ENCODE data around the gene MYO18A.
"Not testable (repeated sequence)": the region's sequence is repeated elsewhere in the genome, so short reads cannot be mapped to it uniquely, and the experiment has no call there.

Gene MYO18A

GRCh38 chr17:29147228-29147627, 33.0 kb downstream of the MYO18A start:
- DNase-seq (ENCODE audit: low spot score) = not testable (repeated sequence)

- no peak for DNase-seq (ENCODE audit: low spot score)
Observed at GRCh38 chr17:29146369-29146972, 33.7 kb downstream of the MYO18A start.

GRCh38 chr17:29145289-29146073, 34.7 kb downstream of the MYO18A start:
- peak; percentile 93 for DNase-seq (ENCODE audit: low spot score)

- peak; percentile 74 for DNase-seq (ENCODE audit: low spot score)
Observed at GRCh38 chr17:29143894-29144293, 36.3 kb downstream of the MYO18A start.

- DNase-seq (ENCODE audit: low spot score) = no peak
Observed at GRCh38 chr17:29141514-29141876, 38.7 kb downstream of the MYO18A start.

GRCh38 chr17:29140631-29141513, 39.3 kb downstream of the MYO18A start:
- no peak for DNase-seq (ENCODE audit: low spot score)

GRCh38 chr17:29140051-29140621, 40.1 kb downstream of the MYO18A start:
- DNase-seq (ENCODE audit: low spot score) = peak; percentile 94

- DNase-seq (ENCODE audit: low spot score) = peak; percentile 77
Observed at GRCh38 chr17:29138971-29139691, 41.1 kb downstream of the MYO18A start.

GRCh38 chr17:29138184-29138955, 41.8 kb downstream of the MYO18A start:
- no peak for DNase-seq (ENCODE audit: low spot score)

- no peak for DNase-seq (ENCODE audit: low spot score)
Observed at GRCh38 chr17:29136998-29137730, 43.0 kb downstream of the MYO18A start.

- DNase-seq (ENCODE audit: low spot score) = no peak
Observed at GRCh38 chr17:29135464-29135863, 44.7 kb downstream of the MYO18A start.

- DNase-seq (ENCODE audit: low spot score) = no peak
Observed at GRCh38 chr17:29133121-29133713, 47.0 kb downstream of the MYO18A start.

GRCh38 chr17:29131814-29132682, 48.1 kb downstream of the MYO18A start:
- no peak for DNase-seq (ENCODE audit: low spot score)

GRCh38 chr17:29129731-29130130, 50.5 kb downstream of the MYO18A start:
- DNase-seq (ENCODE audit: low spot score) = no peak

GRCh38 chr17:29127840-29128239, 52.4 kb downstream of the MYO18A start:
- DNase-seq (ENCODE audit: low spot score) = no peak

- no peak for DNase-seq (ENCODE audit: low spot score)
Observed at GRCh38 chr17:29126268-29126930, 53.8 kb downstream of the MYO18A start.

- no peak for DNase-seq (ENCODE audit: low spot score)
Observed at GRCh38 chr17:29125651-29126050, 54.5 kb downstream of the MYO18A start.

- DNase-seq (ENCODE audit: low spot score) = no peak
Observed at GRCh38 chr17:29124925-29125273, 55.3 kb downstream of the MYO18A start.
